ENCODE results near the gene ADAMTS5.

DNA sequence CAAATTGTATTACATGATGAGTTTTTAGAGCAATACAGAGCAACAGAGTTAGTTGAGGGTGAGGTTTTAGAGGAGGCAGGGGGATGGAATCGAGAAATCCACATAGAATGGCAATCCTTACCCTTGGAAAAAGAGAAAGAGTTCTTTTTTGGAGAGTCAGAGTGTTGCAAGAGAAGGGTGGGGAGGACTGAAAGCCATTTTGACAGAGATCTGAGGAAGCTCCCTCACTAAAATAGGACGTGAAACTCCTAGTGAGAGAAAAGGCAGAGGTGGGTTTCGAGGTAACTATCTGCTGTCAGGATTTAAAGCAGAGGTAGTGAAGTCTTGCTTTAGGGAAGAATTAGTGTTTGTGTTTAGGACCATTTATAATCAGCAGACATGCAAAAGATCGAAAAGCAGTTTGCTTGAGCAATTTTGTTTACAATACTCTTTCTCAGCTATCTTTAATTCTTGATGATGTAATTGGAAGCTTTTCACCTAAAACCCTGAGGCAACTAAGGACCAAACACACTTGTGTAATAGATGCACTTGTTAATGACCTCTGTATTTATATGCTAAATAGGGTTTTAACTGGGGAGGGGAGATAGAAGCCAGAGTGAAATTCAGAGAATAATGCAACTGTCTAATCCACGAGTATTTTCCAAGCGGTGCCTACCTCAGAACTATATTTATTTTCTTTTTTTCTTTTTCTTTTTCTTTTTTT is 20.0 kb downstream of the ADAMTS5 start:
- TF ChIP-seq CTCF (IDR thresholded peaks at IDR 0.05) (no peak), POLR2A (IDR thresholded peaks at IDR 0.05) (no peak)
